Neutrophil (primary cell): ENCODE measurements around the gene CELF4.

ENCODE experiments used
- H3K27ac ChIP-seq: fragments of 200-600 bp; sonication (generic); 2 replicates; pipeline ENCODE4 v1.5.1; 2016; ENCODE audit warnings: mild to moderate bottlenecking, moderate library complexity
- H3K27me3 ChIP-seq: fragments of 200-600 bp; sonication (generic); 2 replicates; pipeline ENCODE4 v1.6.0; 2016; ENCODE audit warnings: mild to moderate bottlenecking
- H3K36me3 ChIP-seq: fragments of 200-600 bp; sonication (generic); 2 replicates; pipeline ENCODE4 v1.5.1; 2017
- H3K4me1 ChIP-seq, 2 experiments: fragments of 200-600 bp in 1 of 2; sonication (generic) in 1 of 2; 1 replicate in 1 of 2; 2 replicates in 1 of 2; pipeline versions ENCODE4 v1.5.1 to v1.6.1; 2013 to 2016; ENCODE audit warnings: low read depth in 1 of 2, low read length in 1 of 2, mild to moderate bottlenecking in 1 of 2, moderate library complexity in 1 of 2; ENCODE audit not compliant: control insufficient read depth in 1 of 2, insufficient read depth in 1 of 2
- H3K4me3 ChIP-seq, 2 experiments: fragments of 200-600 bp in 1 of 2; sonication (generic) in 1 of 2; 1 replicate in 1 of 2; 2 replicates in 1 of 2; pipeline ENCODE4 v1.5.1; 2013 to 2016; ENCODE audit warnings: low read depth in 1 of 2, low read length in 1 of 2, mild to moderate bottlenecking in 1 of 2, moderate library complexity in 1 of 2
- H3K9me3 ChIP-seq: fragments of 200-600 bp; sonication (generic); 2 replicates; pipeline ENCODE4 v1.5.1; 2016
- TF ChIP-seq, protein P1 (sequence below): fragments of 200-600 bp; sonication (generic); IDR thresholded peaks from 2 replicates; pipeline ENCODE4 v1.5.1; 2016; ENCODE audit warnings: antibody characterized with exemption

Gene CELF4

DNA sequence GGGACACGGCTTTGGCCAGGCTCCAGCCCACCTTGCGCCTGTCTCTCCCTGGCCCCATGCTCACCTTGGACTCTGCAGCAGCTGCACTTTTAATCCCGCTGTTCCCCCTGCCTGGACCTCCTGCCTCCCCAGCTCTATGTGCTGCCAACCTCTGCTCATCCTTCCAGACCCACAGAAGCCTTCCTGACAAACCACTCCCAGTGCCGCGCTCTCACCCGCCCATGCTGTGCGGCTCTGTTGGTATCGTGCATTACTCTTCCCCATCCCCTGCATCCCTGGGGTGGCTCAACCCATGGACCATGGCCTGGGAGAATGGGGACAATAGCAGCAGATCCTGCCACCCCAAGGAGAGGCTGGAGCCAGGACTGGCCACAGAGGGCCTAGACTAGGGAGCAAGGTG, 303.6 kb downstream of the CELF4 start:
- Histone ChIP-seq H3K9me3 (no peaks in the 10 kb centered on the region), H3K27me3 (peaks cover 23% of the 10 kb centered on the region), H3K4me1 (no peaks in the 10 kb centered on the region), H3K27ac (no peak overlapping the region), H3K4me3 (no peak overlapping the region), H3K36me3 (no peaks in the 10 kb centered on the region)
- TF ChIP-seq, protein P1, sequence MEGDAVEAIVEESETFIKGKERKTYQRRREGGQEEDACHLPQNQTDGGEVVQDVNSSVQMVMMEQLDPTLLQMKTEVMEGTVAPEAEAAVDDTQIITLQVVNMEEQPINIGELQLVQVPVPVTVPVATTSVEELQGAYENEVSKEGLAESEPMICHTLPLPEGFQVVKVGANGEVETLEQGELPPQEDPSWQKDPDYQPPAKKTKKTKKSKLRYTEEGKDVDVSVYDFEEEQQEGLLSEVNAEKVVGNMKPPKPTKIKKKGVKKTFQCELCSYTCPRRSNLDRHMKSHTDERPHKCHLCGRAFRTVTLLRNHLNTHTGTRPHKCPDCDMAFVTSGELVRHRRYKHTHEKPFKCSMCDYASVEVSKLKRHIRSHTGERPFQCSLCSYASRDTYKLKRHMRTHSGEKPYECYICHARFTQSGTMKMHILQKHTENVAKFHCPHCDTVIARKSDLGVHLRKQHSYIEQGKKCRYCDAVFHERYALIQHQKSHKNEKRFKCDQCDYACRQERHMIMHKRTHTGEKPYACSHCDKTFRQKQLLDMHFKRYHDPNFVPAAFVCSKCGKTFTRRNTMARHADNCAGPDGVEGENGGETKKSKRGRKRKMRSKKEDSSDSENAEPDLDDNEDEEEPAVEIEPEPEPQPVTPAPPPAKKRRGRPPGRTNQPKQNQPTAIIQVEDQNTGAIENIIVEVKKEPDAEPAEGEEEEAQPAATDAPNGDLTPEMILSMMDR, result no peak

DNA sequence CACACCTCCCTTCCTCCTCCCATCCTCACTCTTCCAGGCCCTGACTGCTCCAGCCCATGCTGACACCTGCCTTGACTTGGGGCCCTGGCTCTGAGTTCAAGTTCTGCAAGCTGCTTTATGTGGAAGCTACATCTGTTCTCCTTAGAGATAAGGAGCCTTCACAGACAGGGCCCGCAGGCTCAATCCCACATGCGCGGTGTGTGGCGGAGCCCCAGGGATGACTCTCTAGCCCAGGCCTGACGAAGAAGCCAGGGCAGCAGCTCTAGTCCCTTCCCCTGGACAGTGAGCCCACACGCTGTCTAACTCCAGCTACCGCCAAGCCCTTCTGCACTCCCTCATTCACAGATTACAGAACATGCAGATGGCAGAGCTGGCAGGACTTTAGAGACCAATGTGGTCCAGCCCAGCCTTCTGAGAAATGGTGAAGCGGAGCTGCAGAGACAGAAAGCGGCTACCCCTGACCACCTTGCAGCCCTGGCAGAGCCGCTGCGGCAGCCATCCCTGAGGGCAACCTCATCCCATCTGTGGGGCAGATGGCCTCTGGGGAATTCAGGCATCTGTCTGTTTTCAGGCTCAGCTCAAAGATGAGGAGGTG, 304.3 kb downstream of the CELF4 start:
- Histone ChIP-seq H3K9me3 (no peaks in the 10 kb centered on the region), H3K27ac (no peak overlapping the region), H3K4me3 (no peak overlapping the region), H3K27me3 (peaks cover 29% of the 10 kb centered on the region), H3K36me3 (no peaks in the 10 kb centered on the region), H3K4me1 (no peaks in the 10 kb centered on the region)
- TF ChIP-seq, protein P1, result no peak

DNA sequence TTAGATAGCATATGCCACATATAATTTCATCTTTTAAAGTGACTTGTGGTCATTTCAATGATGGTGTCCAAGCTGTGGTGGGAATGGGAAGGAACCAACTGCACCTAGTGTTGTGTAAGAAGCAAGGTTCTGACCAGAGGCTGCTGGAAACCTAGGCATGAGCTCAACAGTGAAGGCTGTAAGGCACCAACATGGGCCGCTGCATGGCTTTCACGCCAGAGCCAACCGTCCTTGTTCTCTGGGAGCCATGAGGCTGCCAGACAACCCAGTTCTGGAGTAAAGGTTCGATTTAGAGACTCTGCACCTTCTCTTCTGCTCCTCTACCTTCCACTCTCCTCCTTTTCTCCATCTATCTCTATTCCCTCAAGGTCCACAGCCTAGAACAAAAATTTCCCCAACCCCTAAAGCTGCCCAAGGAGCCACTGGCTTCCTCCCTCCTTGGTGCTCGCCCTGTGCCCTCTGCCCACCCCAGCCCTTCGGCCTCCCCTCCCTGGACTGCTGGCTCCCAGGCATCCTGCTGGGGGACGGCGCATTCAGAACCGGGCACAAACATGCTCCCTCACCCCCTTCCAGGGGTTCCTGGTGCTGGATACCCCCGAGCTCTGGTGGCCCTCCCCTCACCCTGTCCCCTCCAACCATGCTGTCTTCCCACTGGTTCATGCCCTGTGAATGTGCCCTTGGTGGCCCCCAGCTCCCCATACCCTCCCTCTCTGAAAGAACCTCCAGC, 305.1 kb downstream of the CELF4 start:
- Histone ChIP-seq H3K4me1 (no peaks in the 10 kb centered on the region), H3K27me3 (peaks cover 37% of the 10 kb centered on the region), H3K9me3 (no peaks in the 10 kb centered on the region), H3K4me3 (no peak overlapping the region), H3K36me3 (no peaks in the 10 kb centered on the region), H3K27ac (no peak overlapping the region)
- TF ChIP-seq, protein P1, result no peak

DNA sequence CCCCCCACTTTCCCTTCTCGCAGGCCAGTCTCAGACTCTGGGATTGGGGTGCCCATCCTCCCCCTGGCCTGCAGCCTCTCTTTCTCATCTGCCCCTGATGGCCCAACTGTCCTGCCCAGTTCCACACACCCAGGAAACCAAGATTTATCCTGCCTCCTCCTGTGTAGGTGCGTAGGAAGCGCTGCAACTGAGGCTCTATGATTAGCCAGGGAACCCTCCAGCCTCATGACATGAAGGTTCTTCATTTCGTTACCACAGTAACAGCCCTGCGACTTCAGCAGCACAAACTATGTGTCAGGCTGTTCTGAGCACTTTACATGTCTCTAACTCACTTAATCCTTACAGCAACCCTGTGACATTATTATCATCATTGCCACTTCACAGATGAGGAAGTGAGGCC, 305.9 kb downstream of the CELF4 start:
- Histone ChIP-seq H3K9me3 (no peaks in the 10 kb centered on the region), H3K4me1 (no peaks in the 10 kb centered on the region), H3K27me3 (peaks cover 45% of the 10 kb centered on the region), H3K27ac (no peak overlapping the region), H3K36me3 (no peaks in the 10 kb centered on the region), H3K4me3 (no peak overlapping the region)
- TF ChIP-seq, protein P1, result no peak

DNA sequence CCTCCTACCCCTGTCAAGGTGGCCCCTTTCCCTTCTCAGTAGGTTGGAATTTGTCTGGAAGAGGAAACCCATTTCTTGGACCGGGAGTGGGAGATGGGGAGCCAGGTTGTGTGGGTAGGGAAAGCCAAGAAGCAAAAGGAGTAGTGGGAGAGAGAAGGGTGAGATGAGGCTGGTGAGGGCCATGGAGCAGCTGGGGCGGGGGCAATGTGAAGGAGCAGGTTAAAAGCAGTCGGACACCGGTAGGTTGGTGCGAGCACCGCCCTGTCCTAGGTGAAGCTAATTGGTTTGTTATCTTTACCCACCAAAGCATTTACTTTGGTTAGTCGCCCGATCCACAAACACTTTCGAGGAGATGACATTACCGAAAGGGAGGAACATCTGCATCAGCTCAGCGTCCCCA, 306.8 kb downstream of the CELF4 start:
- peaks cover 54% of the 10 kb centered on the region for H3K27me3 ChIP-seq

More for the DNA sequence above, 306.8 kb downstream of the CELF4 start:
- no peak overlapping the region for H3K4me3 ChIP-seq
- H3K36me3 ChIP-seq, result no peaks in the 10 kb centered on the region
- H3K9me3 ChIP-seq, result no peaks in the 10 kb centered on the region
- no peaks in the 10 kb centered on the region for H3K4me1 ChIP-seq
- TF ChIP-seq, protein P1, result no peak
- no peak overlapping the region for H3K27ac ChIP-seq
